HG02588 (cell line): ENCODE results near the gene TIGD6.
A peak's percentile ranks its signal among the peaks of the same experiment; 100 is the strongest.

Experiments
- ATAC-seq: cut with Tn5 transposase; IDR thresholded peaks from one replicate; pipeline ENCODE4 v1.9.1; 2021; ENCODE audit warnings: mild to moderate bottlenecking, moderate library complexity; ENCODE audit not compliant: unreplicated experiment

TIGD6 gene

GRCh38 chr5:149981206-149981605, 19.2 kb downstream of the TIGD6 start:
- no peak for ATAC-seq

- ATAC-seq, result no peak
Measured at GRCh38 chr5:149979896-149980295, 20.6 kb downstream of the TIGD6 start.

DNA sequence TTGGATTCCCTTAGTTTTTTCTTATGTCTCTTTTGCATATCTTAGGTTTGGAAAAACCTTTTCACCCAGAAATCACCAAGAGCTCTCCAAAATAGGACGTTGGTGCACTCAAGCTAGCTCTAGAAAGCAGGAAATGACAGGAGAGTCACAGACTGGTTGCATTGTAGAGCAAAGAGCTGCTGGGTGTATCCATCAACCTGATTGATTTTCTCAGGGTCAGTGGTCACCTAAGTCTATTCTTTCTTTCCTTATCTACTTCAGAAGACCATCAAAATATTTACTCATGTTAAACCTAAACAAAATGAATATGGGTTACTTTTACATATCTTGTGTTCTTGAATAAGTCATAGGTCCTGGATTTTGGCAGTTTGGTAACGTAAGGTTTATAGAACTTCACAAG, 25.0 kb downstream of the TIGD6 start:
- no peak for ATAC-seq

- no peak for ATAC-seq
Measured at GRCh38 chr5:149969181-149969930, 31.1 kb downstream of the TIGD6 start.

DNA sequence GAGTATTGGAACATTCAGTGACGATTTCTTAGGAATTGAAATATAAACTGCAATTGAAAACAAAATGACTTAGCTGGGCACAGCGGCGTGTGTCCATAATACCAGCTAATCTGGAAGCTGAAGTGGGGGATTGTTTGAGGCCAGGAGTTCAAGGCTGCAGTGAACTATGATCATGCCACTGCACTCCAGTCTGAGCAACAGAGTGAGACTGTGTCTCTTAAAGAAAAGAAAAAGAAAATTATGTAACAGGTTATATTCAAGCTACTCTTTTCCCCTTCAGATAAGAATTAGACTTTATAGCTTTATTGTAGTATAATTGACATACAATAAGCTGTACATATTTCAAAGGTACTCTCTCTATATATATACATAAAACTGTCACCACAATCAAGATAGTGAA, 33.5 kb downstream of the TIGD6 start:
- ATAC-seq, result no peak

GRCh38 chr5:149963729-149964128, 36.7 kb downstream of the TIGD6 start:
- ATAC-seq, result no peak

DNA sequence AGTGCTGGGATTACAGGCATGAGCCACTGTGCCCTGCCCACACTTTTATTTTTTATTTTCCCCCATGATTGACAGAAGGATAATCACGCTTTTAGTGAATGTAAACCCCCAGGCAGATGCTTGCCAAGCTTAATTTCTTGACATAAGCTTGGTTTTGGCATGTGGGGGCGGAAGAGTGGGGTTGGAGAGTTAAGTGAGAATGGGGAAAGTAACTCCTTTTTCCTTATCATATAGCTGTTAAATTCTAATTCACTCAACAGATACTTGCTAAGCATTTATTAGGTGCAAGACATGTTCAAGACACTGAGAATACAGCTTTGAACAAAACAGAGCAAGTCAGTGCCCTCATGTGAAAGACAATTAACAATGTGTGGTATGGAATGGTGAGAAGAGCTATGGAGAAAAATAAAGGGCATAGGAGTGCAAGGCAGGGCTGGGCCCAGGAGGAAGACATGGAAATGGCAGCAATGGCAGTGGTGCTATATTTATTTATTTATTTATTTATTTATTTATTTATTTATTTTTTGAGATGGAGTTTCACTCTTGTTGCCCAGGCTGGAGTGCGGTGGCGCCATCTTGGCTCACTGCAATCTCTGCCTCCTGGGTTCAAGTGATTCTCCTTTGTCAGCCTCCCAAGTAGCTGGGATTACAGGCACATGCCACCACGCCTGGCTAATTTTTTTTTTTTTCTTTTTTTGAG, 37.7 kb downstream of the TIGD6 start:
- ATAC-seq, result no peak

GRCh38 chr5:149961957-149962409, 38.5 kb downstream of the TIGD6 start:
- ATAC-seq, result no peak

GRCh38 chr5:149961186-149961685, 39.2 kb downstream of the TIGD6 start:
- ATAC-seq, result no peak

DNA sequence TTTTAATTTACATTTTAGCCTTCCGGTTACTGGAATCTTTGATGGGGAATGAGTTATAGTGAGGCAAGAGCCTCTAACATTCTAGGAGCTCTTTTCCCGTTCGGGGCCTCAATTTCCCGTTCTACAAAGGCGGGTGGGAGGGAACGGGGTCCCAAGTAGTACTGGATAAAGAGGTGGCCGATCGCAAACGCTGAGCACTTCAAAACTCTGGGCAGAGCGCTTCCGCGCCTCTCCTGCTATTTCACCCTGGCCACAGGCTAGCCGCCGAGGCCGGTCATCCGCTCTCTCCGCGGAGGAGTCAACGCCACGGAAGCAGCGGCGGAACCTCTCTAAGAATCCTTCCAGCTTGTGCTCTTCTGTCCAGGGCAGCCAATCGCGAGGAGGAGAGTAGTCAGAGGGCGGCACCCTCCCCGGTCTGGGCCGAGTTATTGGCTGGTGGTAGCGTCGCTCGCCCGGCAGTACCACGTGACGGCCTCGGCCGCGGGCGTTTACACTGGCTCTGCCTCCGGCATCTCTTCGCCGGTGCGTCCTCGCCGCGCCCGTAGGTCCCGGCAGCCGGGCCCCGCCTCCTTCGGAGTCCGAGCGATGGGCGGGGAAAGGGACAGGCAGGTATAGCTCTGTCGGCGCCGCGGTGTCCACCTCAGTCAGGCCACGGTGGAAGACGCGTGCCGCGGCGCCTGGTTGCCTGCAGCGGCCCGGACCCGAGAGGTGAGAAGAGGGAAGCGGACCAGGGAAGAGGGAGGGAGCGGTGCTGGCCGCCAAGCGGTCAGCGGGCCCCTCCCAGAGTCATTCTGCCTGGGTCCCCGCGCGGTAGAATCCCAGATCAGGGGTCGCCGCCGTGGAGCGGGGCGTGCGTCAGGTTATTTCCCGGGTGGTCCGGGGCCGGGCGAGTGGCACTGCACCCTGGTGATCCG, 39.9 kb downstream of the TIGD6 start, which contains the start of gene SLC26A2:
Gene SLC26A2 (plus strand): TSS at position 487 of the 914 bp plus-strand sequence. CDS start 16,895 bp downstream, outside the sequence.
- ATAC-seq, result peak; percentile 99

DNA sequence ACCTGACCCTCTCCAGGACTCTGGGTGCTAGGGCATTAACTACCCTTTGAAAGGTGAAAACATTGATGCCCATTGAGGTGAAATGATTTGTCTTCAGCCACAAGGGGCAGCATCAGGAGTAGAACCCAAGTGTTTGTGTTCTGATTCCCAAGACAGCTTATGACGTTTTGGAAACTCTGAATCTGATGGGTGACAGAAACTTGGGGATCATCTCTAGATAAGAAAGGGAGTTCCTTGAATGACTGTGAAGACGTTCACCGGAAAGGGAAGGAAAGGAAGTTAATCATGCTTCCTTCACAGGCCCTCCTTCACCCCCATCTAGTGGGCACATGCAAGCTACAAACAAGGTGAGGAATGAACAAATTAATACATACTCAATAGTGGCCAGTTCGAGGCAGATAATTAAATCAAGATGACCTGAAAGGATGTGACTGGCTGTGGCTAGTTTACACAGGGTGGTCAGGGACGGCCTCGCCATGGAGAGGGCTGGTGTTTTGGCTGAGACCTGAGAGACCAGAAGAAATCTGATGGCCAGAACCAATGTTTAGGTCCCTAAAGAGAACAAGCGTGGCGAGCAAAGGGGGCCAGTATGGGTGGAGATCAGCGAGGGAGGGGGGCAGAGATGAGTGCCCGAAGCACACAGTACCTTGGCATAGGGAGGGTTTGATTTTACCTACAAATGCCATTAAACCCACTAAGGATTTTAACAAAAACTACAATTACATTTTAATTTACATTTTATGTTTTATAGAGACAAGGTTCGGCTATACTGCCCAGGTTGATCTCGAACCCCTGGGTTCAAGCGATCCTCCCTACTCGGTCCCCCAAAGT, 40.8 kb downstream of the TIGD6 start:
- ATAC-seq, result no peak

GRCh38 chr5:149957855-149958254, 42.6 kb downstream of the TIGD6 start:
- ATAC-seq, result no peak

- ATAC-seq, result no peak
Measured at GRCh38 chr5:149956685-149957084, 43.8 kb downstream of the TIGD6 start.

- ATAC-seq, result no peak
Measured at GRCh38 chr5:149954798-149955197, 45.7 kb downstream of the TIGD6 start.

DNA sequence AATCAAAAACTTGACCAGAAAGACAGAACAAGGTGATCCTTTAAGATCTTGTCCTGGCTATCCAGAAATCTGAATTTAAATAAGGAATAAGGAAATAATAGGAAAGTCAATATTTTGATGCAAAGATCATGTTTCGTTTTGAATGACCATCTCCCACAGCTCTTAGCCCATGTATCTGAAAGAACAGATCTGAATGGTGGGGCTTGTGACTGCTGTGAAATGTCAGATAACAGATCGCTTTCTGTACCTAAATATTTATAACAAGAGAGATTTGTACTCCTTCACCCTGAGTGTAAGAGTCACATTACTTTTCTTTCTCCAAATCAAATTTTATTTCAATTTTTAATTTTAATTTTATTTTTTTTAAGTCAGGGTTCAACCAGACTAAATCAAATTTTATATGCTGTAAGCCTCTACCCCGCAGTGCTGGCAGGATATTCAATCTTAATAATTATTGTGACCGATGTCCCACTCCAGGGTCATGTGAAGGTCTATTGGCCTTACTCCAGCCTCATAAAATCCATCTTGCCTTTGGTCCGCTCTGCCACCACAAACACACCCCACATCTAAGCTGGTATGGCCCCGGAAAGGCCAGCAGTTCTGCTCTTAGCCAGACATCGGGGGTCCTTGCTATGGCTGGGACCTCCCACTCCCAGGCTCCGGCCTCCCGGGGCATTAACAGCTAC, 46.9 kb downstream of the TIGD6 start:
- ATAC-seq, result no peak

DNA sequence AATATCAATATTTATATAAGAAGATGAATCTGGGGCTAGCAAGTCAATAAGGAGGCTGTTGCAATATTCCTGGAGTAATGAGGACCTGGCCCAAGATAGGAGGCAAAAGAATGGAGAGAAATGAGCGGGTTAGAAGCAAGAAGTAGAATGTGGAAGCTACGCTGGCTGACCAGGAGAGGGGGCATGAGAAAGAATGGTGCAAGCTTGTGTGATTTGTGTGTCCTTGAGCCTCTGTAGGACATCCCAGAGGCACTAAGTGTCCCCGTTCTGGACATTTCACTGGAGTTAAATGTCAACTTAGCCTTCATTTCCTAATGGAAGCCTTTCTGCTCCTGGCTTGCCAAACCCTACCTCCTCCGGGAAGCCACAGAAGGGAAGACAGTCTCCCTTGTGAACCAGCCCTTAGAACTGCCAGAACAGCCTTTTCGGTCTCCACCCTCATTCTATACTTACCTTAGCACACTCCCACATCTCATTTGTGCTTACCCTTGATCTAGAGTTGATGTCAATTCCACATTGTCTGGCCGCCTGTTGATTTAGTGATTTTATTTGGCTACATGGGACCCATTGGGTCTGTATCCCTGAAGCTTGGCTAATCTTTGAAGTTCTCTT, 49.2 kb downstream of the TIGD6 start:
- ATAC-seq, result no peak

GRCh38 chr5:149948993-149949392, 51.5 kb downstream of the TIGD6 start:
- ATAC-seq, result no peak

- no peak for ATAC-seq
Measured at GRCh38 chr5:149946118-149946517, 54.3 kb downstream of the TIGD6 start.

GRCh38 chr5:149944666-149945065, 55.8 kb downstream of the TIGD6 start, which contains the start of gene PDE6A:
TSS of gene PDE6A (minus strand) at chr5:149944793. CDS start at chr5:149944673, 120 bp downstream.
- no peak for ATAC-seq
